ENCODE measurements around the gene CBR1. TPM values are rescaled to one million over a fixed set of nuclear protein-coding genes. Genes with fewer than 3 reads are reported as not detected.

CBR1 gene
- polyA plus RNA-seq, 1 donor (not counting 4 experiments of a cell fraction or from before 2014, with no cell fraction given) = 207 TPM

DNA sequence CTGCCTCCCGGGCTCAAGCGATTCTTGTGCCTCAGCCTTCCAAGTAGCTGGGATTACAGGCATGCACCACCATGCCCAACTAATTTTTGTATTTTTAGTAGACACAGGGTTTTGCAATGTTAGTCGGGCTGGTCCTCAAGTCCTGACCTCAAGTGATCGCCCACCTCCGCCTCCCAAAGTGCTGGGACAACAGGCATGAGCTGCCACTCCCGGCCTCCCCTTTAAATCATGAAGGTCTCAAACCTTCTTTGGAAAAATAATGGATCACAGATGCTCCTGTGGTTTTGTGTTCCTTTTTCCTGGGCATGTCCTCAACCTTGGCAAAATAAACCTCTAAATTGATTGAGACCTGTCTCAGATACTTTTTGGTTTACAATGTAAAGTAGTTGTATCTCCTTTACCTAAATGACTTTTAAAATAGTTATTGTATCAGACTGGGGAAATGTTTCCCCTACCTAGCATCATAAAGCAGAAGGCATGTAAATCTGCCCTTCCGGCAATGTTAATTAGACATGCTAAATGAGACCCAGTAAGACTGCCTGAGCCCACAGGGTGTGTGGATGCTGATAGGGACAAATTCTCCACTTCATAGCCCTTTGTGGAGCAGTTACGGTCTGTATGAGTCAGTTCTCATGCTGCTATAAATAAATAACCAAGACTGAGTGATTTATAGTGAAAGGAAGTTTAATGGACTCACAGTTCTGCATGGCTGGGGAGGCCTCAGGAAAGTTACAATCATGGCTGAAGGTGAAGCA, 27.8 kb downstream of the CBR1 start:
- DNase-seq (ENCODE audit: low read depth, low spot score) (no peak), FAIRE-seq (no peak)
- peaks cover 17% of the 10 kb centered on the region for H3K4me1 ChIP-seq (ENCODE audit: control insufficient read depth, extremely low read depth, insufficient read depth, low read length)
- no peaks in the 10 kb centered on the region for H4K20me1 ChIP-seq (ENCODE audit: control insufficient read depth, extremely low read depth, insufficient read depth, low read length)
- no peak overlapping the region for H3K9ac ChIP-seq (ENCODE audit: control insufficient read depth, extremely low read depth, insufficient read depth, low read length)
- no peak overlapping the region for H3K4me3 ChIP-seq (ENCODE audit: control insufficient read depth in 2 of 3, extremely low read depth in 1 of 3, insufficient read depth in 2 of 3, low read depth in 1 of 3, low read length in 3 of 3)
- TF ChIP-seq EZH2 (IDR thresholded peaks at IDR 0.05; ENCODE audit: low read length) = no peak
- TF ChIP-seq, protein P1, sequence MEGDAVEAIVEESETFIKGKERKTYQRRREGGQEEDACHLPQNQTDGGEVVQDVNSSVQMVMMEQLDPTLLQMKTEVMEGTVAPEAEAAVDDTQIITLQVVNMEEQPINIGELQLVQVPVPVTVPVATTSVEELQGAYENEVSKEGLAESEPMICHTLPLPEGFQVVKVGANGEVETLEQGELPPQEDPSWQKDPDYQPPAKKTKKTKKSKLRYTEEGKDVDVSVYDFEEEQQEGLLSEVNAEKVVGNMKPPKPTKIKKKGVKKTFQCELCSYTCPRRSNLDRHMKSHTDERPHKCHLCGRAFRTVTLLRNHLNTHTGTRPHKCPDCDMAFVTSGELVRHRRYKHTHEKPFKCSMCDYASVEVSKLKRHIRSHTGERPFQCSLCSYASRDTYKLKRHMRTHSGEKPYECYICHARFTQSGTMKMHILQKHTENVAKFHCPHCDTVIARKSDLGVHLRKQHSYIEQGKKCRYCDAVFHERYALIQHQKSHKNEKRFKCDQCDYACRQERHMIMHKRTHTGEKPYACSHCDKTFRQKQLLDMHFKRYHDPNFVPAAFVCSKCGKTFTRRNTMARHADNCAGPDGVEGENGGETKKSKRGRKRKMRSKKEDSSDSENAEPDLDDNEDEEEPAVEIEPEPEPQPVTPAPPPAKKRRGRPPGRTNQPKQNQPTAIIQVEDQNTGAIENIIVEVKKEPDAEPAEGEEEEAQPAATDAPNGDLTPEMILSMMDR (optimal IDR thresholded peaks at IDR 0.05 in 1 of 3, IDR thresholded peaks at IDR 0.05 in 1 of 3, conservative IDR thresholded peaks at IDR 0.05 in 1 of 3; ENCODE audit: extremely low read depth in 1 of 3, insufficient read depth in 2 of 3, low read length in 3 of 3) = no peak
- H3K9me1 ChIP-seq (ENCODE audit: control insufficient read depth, extremely low read depth, insufficient read depth, low read length) = no peaks in the 10 kb centered on the region
- peak overlapping the region; percentile 45 for H3K4me2 ChIP-seq (ENCODE audit: control insufficient read depth, extremely low read depth, insufficient read depth, low read depth, low read length)
- no peak overlapping the region for H3K27ac ChIP-seq (ENCODE audit: control insufficient read depth, insufficient read depth, low read length)
- peak overlapping the region; percentile 62 for H2AFZ ChIP-seq (ENCODE audit: control insufficient read depth, low read length)
- no peaks in the 10 kb centered on the region for H3K27me3 ChIP-seq (ENCODE audit: control insufficient read depth, extremely low read depth, insufficient read depth, low read length)
- no peaks in the 10 kb centered on the region for H3K36me3 ChIP-seq (ENCODE audit: control insufficient read depth in 2 of 2, extremely low read depth in 1 of 2, insufficient read depth in 2 of 2, low read length in 2 of 2)
- dilution Hi-C loops (cut with MboI; ENCODE audit: extremely low pct_ligation_motif_present, low sequenced_read_pairs) = no loop called here
- peaks cover 10% of the 10 kb centered on the region for H3K9me3 ChIP-seq (ENCODE audit: control insufficient read depth, low read depth, low read length)
- H3K79me2 ChIP-seq (ENCODE audit: control insufficient read depth, insufficient read depth, low read length) = no peaks in the 10 kb centered on the region

DNA sequence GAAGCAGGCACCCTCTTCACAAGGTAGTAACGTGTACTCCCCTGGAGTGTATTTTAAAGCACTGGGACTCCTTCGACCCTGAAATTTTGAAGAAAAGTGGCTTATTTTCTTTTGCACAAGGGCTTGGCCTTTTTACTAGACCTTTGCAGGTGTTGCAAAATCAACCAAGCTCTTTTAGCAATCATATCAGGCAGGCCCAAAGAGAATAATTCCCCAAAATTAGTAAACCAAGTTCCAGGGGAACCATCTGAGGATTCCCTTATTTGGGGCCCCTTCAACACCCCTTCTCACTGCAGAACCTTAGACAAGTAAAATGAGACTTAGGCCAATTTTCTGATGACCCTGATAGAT, 28.3 kb downstream of the CBR1 start:
- no peak for TF ChIP-seq EZH2 (IDR thresholded peaks at IDR 0.05; ENCODE audit: low read length)
- TF ChIP-seq, protein P1 (optimal IDR thresholded peaks at IDR 0.05 in 1 of 3, IDR thresholded peaks at IDR 0.05 in 1 of 3, conservative IDR thresholded peaks at IDR 0.05 in 1 of 3; ENCODE audit: extremely low read depth in 1 of 3, insufficient read depth in 2 of 3, low read length in 3 of 3) = no peak
- FAIRE-seq (no peak), DNase-seq (ENCODE audit: low read depth, low spot score) (no peak)
- Histone ChIP-seq H3K9ac (ENCODE audit: control insufficient read depth, extremely low read depth, insufficient read depth, low read length) (no peak overlapping the region), H3K9me3 (ENCODE audit: control insufficient read depth, low read depth, low read length) (peaks cover 6% of the 10 kb centered on the region), H2AFZ (ENCODE audit: control insufficient read depth, low read length) (no peak overlapping the region), H3K4me2 (ENCODE audit: control insufficient read depth, extremely low read depth, insufficient read depth, low read depth, low read length) (no peak overlapping the region), H3K79me2 (ENCODE audit: control insufficient read depth, insufficient read depth, low read length) (no peaks in the 10 kb centered on the region), H3K4me3 (ENCODE audit: control insufficient read depth in 2 of 3, extremely low read depth in 1 of 3, insufficient read depth in 2 of 3, low read depth in 1 of 3, low read length in 3 of 3) (no peak overlapping the region), H3K9me1 (ENCODE audit: control insufficient read depth, extremely low read depth, insufficient read depth, low read length) (no peaks in the 10 kb centered on the region), H3K4me1 (ENCODE audit: control insufficient read depth, extremely low read depth, insufficient read depth, low read length) (peaks cover 17% of the 10 kb centered on the region), H3K27me3 (ENCODE audit: control insufficient read depth, extremely low read depth, insufficient read depth, low read length) (no peaks in the 10 kb centered on the region), H3K27ac (ENCODE audit: control insufficient read depth, insufficient read depth, low read length) (no peak overlapping the region), H3K36me3 (ENCODE audit: control insufficient read depth in 2 of 2, extremely low read depth in 1 of 2, insufficient read depth in 2 of 2, low read length in 2 of 2) (no peaks in the 10 kb centered on the region), H4K20me1 (ENCODE audit: control insufficient read depth, extremely low read depth, insufficient read depth, low read length) (no peaks in the 10 kb centered on the region)
- dilution Hi-C loops (cut with MboI; ENCODE audit: extremely low pct_ligation_motif_present, low sequenced_read_pairs) = no loop called here

All from keratinocyte (primary cell).